HCT116 (cell line): ENCODE data around the gene FSIP1.

Experiments used
- EZH2 ChIP-seq: fragments of 200-600 bp; sonication (generic); IDR thresholded peaks from 2 replicates; pipeline ENCODE4 v1.6.1; 2017; ENCODE audit warnings: antibody characterized with exemption, mixed run types
- EZH2phosphoT487 ChIP-seq: fragments of 200-600 bp; IDR thresholded peaks from 2 replicates; pipeline ENCODE4 v1.6.1; 2018; ENCODE audit warnings: antibody characterized with exemption, borderline replicate concordance
- JUND ChIP-seq: IDR thresholded peaks from 2 replicates; pipeline ENCODE4 v1.6.1; 2012
- MAX ChIP-seq: IDR thresholded peaks from 2 replicates; pipeline ENCODE4 v1.6.1; 2012
- POLR2A ChIP-seq: IDR thresholded peaks from 2 replicates; pipeline ENCODE4 v1.7.0; 2011; ENCODE audit warnings: borderline replicate concordance; ENCODE audit not compliant: insufficient read depth, insufficient read length; ENCODE audit errors: extremely low read depth
- POLR2AphosphoS5 ChIP-seq: IDR thresholded peaks from 2 replicates; pipeline ENCODE4 v1.6.1; 2011; ENCODE audit warnings: mild to moderate bottlenecking, low read depth, low read length, moderate library complexity
- RAD21 ChIP-seq: IDR thresholded peaks from 2 replicates; pipeline ENCODE4 v1.6.1; 2012; ENCODE audit warnings: low read depth, mild to moderate bottlenecking
- SIN3A ChIP-seq: IDR thresholded peaks from 2 replicates; pipeline ENCODE4 v1.6.1; 2012; ENCODE audit warnings: low read depth
- SRF ChIP-seq: IDR thresholded peaks from 2 replicates; pipeline ENCODE4 v1.6.1; 2012; ENCODE audit warnings: low read depth
- TF ChIP-seq, protein P1 (sequence below), 3 experiments: fragments of 200-600 bp in 1 of 3; sonication (generic) in 1 of 3; IDR thresholded peaks in 2 of 3; conservative IDR thresholded peaks in 1 of 3; 2 replicates each; pipeline ENCODE4 v1.5.1; 2012 to 2017; ENCODE audit warnings: low read depth in 2 of 3, low read length in 2 of 3, antibody characterized with exemption in 1 of 3, borderline replicate concordance in 1 of 3, control low read depth in 1 of 3, mild to moderate bottlenecking in 1 of 3, mixed read lengths in 1 of 3, mixed run types in 1 of 3, moderate library complexity in 1 of 3; ENCODE audit not compliant: insufficient read depth in 1 of 3
- TF ChIP-seq, protein P2 (sequence below): IDR thresholded peaks from 2 replicates; pipeline ENCODE4 v1.6.1; 2012; ENCODE audit warnings: low read depth

DNA sequence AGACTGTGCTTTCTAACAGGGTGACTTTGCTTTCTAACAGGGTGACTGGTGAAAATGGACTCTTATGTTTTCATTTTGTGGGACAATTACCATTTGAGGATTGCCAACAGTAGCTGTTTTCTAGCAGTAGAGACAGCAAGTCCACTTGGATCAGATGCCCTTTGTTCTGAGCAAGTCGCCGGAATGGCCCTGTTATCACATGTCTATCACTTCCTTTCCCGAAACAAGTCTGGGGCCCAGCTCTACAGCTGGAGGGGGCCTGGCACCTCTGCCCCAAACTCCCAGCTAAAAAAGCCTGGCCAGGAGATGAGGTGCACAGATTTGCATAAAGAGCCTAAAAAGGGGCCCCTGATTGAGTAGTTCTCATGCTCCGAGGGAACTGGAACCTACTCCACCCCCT is 157.2 kb downstream of the FSIP1 start:
- TF ChIP-seq POLR2AphosphoS5 (no peak), POLR2A (no peak), RAD21 (no peak), MAX (no peak), EZH2phosphoT487 (no peak), JUND (no peak), EZH2 (no peak), SIN3A (no peak), SRF (no peak)
- TF ChIP-seq, protein P1, sequence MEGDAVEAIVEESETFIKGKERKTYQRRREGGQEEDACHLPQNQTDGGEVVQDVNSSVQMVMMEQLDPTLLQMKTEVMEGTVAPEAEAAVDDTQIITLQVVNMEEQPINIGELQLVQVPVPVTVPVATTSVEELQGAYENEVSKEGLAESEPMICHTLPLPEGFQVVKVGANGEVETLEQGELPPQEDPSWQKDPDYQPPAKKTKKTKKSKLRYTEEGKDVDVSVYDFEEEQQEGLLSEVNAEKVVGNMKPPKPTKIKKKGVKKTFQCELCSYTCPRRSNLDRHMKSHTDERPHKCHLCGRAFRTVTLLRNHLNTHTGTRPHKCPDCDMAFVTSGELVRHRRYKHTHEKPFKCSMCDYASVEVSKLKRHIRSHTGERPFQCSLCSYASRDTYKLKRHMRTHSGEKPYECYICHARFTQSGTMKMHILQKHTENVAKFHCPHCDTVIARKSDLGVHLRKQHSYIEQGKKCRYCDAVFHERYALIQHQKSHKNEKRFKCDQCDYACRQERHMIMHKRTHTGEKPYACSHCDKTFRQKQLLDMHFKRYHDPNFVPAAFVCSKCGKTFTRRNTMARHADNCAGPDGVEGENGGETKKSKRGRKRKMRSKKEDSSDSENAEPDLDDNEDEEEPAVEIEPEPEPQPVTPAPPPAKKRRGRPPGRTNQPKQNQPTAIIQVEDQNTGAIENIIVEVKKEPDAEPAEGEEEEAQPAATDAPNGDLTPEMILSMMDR (IDR thresholded peaks at IDR 0.05 in 2 of 3, conservative IDR thresholded peaks at IDR 0.05 in 1 of 3; ENCODE audit: borderline replicate concordance in 1 of 3, insufficient read depth in 1 of 3, low read depth in 2 of 3, low read length in 2 of 3), result no peak
- TF ChIP-seq, protein P2, sequence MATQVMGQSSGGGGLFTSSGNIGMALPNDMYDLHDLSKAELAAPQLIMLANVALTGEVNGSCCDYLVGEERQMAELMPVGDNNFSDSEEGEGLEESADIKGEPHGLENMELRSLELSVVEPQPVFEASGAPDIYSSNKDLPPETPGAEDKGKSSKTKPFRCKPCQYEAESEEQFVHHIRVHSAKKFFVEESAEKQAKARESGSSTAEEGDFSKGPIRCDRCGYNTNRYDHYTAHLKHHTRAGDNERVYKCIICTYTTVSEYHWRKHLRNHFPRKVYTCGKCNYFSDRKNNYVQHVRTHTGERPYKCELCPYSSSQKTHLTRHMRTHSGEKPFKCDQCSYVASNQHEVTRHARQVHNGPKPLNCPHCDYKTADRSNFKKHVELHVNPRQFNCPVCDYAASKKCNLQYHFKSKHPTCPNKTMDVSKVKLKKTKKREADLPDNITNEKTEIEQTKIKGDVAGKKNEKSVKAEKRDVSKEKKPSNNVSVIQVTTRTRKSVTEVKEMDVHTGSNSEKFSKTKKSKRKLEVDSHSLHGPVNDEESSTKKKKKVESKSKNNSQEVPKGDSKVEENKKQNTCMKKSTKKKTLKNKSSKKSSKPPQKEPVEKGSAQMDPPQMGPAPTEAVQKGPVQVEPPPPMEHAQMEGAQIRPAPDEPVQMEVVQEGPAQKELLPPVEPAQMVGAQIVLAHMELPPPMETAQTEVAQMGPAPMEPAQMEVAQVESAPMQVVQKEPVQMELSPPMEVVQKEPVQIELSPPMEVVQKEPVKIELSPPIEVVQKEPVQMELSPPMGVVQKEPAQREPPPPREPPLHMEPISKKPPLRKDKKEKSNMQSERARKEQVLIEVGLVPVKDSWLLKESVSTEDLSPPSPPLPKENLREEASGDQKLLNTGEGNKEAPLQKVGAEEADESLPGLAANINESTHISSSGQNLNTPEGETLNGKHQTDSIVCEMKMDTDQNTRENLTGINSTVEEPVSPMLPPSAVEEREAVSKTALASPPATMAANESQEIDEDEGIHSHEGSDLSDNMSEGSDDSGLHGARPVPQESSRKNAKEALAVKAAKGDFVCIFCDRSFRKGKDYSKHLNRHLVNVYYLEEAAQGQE, result no peak
